ENCODE data around the gene LCTL. TPM values are rescaled to one million over a fixed set of nuclear protein-coding genes. Genes with fewer than 3 reads are reported as not detected.

Gene LCTL
- total RNA-seq, 2 experiments from 2014 or later = not detected

DNA sequence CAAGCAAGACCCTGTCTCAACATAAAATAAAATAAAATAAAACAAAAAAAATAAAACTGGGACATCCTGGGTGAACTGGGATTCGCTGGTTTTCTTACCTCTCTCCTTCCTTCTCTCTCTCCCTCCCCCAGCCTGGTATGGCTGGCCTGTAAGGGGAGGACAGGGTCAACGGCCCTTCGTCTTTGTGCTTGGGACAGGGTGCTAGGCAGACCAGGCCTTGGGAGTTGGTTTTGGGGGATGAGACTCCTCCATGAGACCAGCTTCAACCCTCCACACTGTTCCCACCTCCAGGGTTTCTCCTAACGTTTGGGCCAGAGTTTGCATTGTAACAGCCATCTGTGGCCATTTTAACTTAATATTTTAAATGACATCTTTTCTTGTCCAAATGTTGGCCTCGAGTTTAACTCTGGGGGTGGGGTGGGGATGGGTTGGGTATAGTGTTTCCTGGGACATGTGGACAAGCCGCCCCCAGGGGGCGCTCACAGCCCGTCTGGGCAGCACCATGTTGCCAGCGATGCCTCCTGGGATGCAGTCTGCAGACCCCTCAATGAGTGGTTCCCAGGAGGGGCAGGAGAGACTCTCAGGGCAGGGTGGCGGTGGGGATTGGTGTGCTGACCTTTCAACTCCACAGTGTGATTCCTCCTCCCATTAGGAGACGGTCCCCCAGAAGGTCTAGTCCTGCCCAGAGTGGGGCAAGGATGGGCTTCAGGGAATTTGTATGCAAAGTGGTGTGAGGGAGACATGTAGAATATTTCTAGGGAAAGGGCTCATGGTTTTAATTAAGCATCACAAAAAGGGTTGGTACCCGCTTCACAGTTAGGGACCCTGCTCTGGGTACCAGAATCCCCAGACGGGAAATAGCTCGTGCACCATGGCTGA, 37.7 kb upstream of the LCTL start:
- ChIA-PET CTCF (interaction anchor here (0.5 to 4.9 kb wide), 19 partner anchors 11 to 258 kb away, joined by 3 to 52 read pairs (median 3); partner anchors contain the start of gene LCTL), POLR2A (no interaction called here)
- Mint-ChIP-seq H3K4me3 (no peak overlapping the region), H3K27me3 (no peaks in the 10 kb centered on the region), H3K9me3 (no peaks in the 10 kb centered on the region), H3K27ac (no peak overlapping the region), H3K36me3 (ENCODE audit: low read depth) (no peaks in the 10 kb centered on the region), H3K4me1 (ENCODE audit: low read depth) (peaks cover 1% of the 10 kb centered on the region)
- intact Hi-C loops (cut with micrococcal nuclease) = loop anchor here (2.0 to 10.0 kb wide), 2 partner anchors 171 to 247 kb away; no protein-coding TSS in a partner anchor
- ATAC-seq (peak; percentile 80), DNase-seq (peak; percentile 72)
- TF ChIP-seq, protein P1, sequence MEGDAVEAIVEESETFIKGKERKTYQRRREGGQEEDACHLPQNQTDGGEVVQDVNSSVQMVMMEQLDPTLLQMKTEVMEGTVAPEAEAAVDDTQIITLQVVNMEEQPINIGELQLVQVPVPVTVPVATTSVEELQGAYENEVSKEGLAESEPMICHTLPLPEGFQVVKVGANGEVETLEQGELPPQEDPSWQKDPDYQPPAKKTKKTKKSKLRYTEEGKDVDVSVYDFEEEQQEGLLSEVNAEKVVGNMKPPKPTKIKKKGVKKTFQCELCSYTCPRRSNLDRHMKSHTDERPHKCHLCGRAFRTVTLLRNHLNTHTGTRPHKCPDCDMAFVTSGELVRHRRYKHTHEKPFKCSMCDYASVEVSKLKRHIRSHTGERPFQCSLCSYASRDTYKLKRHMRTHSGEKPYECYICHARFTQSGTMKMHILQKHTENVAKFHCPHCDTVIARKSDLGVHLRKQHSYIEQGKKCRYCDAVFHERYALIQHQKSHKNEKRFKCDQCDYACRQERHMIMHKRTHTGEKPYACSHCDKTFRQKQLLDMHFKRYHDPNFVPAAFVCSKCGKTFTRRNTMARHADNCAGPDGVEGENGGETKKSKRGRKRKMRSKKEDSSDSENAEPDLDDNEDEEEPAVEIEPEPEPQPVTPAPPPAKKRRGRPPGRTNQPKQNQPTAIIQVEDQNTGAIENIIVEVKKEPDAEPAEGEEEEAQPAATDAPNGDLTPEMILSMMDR (IDR thresholded peaks at IDR 0.05) = peak; percentile 89

DNA sequence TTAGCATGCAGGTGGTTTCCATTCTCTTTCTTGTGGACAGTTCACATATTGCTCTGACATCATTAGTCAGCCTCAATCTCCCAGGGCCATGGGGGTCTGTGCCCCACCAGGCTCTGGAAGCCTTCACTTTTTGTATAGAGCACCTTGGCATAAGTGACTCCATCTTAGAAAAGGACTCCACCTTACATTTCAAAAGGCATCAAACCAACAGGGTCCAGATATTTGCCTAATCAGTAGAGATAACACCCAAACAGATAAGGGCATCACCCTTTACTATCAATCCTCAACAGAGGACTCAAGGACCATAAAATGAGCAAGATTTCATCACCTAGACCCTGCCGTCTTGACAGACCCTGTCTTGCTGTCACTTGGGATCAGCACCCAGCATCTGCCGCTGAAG, 35.7 kb upstream of the LCTL start:
- no peaks in the 10 kb centered on the region for H3K9me3 Mint-ChIP-seq
- ChIA-PET CTCF (interaction anchor here (1.4 kb wide), 1 partner anchor 17 kb away, joined by 4 read pairs; no protein-coding TSS in a partner anchor), POLR2A (interaction anchor here (0.5 kb wide), 1 partner anchor 47 kb away, joined by 3 read pairs; no protein-coding TSS in a partner anchor)
- no peaks in the 10 kb centered on the region for H3K27me3 Mint-ChIP-seq
- no peak for ATAC-seq
- TF ChIP-seq, protein P1 (IDR thresholded peaks at IDR 0.05) = no peak
- no peaks in the 10 kb centered on the region for H3K36me3 Mint-ChIP-seq (ENCODE audit: low read depth)
- peaks cover 9% of the 10 kb centered on the region for H3K4me1 Mint-ChIP-seq (ENCODE audit: low read depth)
- no peak overlapping the region for H3K27ac Mint-ChIP-seq
- intact Hi-C loops (cut with micrococcal nuclease) = loop anchor here (10.0 kb wide), 1 partner anchor 173 kb away; no protein-coding TSS in a partner anchor
- H3K4me3 Mint-ChIP-seq = no peak overlapping the region
- DNase-seq = no peak

DNA sequence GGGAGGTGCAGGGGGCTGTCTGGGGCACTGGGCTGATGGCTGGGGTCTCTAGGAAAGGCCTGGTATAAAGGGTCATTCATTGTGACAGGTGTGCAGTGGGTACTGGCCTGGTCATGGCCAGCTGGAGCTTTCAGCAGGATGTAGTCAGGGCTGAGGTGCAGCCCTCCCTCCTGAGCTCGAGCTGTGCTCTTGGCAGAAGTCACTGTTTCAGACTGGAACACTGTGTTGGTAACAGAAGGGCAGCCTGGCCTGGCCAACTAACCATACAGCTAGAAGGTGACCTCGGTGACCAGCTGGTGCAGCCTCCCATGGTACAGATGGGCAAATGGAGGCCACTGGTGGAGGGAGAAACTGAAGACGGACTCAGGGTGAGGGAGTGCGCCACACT, 34.4 kb upstream of the LCTL start:
- Mint-ChIP-seq H3K4me1 (ENCODE audit: low read depth) (peaks cover 9% of the 10 kb centered on the region), H3K27ac (no peak overlapping the region), H3K9me3 (no peaks in the 10 kb centered on the region), H3K27me3 (no peaks in the 10 kb centered on the region), H3K4me3 (no peak overlapping the region), H3K36me3 (ENCODE audit: low read depth) (no peaks in the 10 kb centered on the region)
- intact Hi-C loops (cut with micrococcal nuclease) = loop anchor here (10.0 kb wide), 1 partner anchor 175 kb away; no protein-coding TSS in a partner anchor
- TF ChIP-seq, protein P1 (IDR thresholded peaks at IDR 0.05) = no peak
- POLR2A ChIA-PET = no interaction called here
- DNase-seq (no peak), ATAC-seq (no peak)
- CTCF ChIA-PET = interaction anchor here (2.1 kb wide), 1 partner anchor 252 kb away, joined by 10 read pairs; no protein-coding TSS in a partner anchor

DNA sequence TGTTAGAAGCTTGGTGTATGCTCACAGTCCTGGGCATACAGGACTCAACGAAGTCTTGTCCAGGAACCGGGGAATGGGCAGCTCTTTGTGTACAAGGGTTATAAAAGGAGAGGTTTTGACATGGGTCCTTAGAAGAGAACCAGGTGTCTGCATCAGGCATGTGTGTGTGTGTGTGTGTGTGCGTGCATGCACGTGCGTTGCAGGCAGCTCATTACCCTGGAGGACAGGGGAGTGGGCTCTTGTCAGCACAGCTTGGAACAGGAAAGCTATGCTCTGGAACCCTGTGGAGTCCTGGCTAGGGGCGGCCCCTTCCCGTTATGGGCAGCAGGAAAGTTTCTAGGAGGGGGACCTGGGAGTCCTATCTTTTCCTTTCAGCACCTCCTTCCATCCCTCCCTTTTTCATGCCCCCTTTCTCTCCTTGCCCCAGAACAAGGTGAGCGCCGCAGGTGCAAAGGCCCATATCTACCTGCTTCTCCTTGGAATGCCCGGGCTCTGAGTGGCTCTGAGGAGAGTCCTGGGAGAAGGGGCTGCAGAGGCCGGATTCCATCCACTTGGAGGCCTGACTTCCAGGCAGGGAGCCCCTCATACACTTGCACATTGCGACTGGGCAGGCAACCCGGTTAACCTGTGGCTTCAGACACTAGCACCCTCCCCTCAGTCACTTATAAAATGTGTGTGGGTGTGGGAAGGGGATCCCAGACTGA, 33.9 kb upstream of the LCTL start:
- no peak for ATAC-seq
- no peak for DNase-seq
- peaks cover 9% of the 10 kb centered on the region for H3K4me1 Mint-ChIP-seq (ENCODE audit: low read depth)
- POLR2A ChIA-PET = no interaction called here
- no peak overlapping the region for H3K27ac Mint-ChIP-seq
- TF ChIP-seq, protein P1 (IDR thresholded peaks at IDR 0.05) = no peak
- no peaks in the 10 kb centered on the region for H3K27me3 Mint-ChIP-seq
- H3K9me3 Mint-ChIP-seq = no peaks in the 10 kb centered on the region
- CTCF ChIA-PET = interaction anchor here (2.1 kb wide), 1 partner anchor 252 kb away, joined by 10 read pairs; no protein-coding TSS in a partner anchor
- H3K36me3 Mint-ChIP-seq (ENCODE audit: low read depth) = no peaks in the 10 kb centered on the region
- intact Hi-C loops (cut with micrococcal nuclease) = loop anchor here (10.0 kb wide), 1 partner anchor 175 kb away; no protein-coding TSS in a partner anchor
- no peak overlapping the region for H3K4me3 Mint-ChIP-seq

Measured in activated CD8-positive, alpha-beta T cell treated with anti-CD3 and anti-CD28 coated beads for 36 hours (primary cell).